Measurements from ENCODE around the gene CDAN1.

DNA sequence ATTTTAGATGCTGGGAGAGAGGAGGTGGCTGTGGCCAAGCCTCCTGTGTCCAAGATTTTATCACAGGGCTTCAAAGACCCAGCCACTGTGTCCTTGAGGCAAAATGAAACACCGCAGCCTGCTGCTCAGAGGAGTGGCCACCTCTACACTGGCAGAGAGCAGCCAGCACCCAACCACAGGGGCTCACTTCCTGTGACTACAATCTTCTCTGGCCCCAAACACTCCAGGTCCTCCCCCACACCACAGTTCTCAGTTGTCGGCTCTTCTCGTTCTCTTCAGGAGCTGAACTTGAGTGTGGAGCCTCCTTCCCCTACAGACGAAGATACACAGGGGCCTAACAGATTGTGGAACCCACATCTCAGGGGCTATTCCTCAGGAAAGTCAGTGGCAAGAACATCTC lies 45.6 kb downstream of the CDAN1 start:
- no peak for TF ChIP-seq EZH2phosphoT487 (conservative IDR thresholded peaks at IDR 0.05; ENCODE audit: low read length)
- TF ChIP-seq, protein P1, sequence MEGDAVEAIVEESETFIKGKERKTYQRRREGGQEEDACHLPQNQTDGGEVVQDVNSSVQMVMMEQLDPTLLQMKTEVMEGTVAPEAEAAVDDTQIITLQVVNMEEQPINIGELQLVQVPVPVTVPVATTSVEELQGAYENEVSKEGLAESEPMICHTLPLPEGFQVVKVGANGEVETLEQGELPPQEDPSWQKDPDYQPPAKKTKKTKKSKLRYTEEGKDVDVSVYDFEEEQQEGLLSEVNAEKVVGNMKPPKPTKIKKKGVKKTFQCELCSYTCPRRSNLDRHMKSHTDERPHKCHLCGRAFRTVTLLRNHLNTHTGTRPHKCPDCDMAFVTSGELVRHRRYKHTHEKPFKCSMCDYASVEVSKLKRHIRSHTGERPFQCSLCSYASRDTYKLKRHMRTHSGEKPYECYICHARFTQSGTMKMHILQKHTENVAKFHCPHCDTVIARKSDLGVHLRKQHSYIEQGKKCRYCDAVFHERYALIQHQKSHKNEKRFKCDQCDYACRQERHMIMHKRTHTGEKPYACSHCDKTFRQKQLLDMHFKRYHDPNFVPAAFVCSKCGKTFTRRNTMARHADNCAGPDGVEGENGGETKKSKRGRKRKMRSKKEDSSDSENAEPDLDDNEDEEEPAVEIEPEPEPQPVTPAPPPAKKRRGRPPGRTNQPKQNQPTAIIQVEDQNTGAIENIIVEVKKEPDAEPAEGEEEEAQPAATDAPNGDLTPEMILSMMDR (IDR thresholded peaks at IDR 0.05; ENCODE audit: insufficient read depth, low read length, poor library complexity, severe bottlenecking): no peak
